ENCODE data around the gene RTL1. TPM values are rescaled to one million over a fixed set of nuclear protein-coding genes. Genes with fewer than 3 reads are reported as not detected.

Gene RTL1
- total RNA-seq, 2 donors from 2014 or later: not detected

GRCh38 chr14:100840286-100841065 lies 63.0 kb downstream of the RTL1 start:
- H3K36me3 Mint-ChIP-seq (ENCODE audit: insufficient read depth in 2 of 2): no peaks in the 10 kb centered on the region
- H3K27me3 Mint-ChIP-seq (ENCODE audit: low read depth): no peaks in the 10 kb centered on the region
- H3K4me3 Mint-ChIP-seq: no peak overlapping the region
- H3K27ac Mint-ChIP-seq: no peak overlapping the region
- H3K9me3 Mint-ChIP-seq: no peaks in the 10 kb centered on the region
- no peak for DNase-seq
- no peak for ATAC-seq (replicated peaks in 1 of 2)
- H3K4me1 Mint-ChIP-seq (ENCODE audit: low read depth): peaks cover 4% of the 10 kb centered on the region

- DNase-seq: no peak
- Mint-ChIP-seq H3K36me3 (ENCODE audit: insufficient read depth in 2 of 2) (no peaks in the 10 kb centered on the region), H3K27ac (no peak overlapping the region), H3K4me3 (no peak overlapping the region), H3K27me3 (ENCODE audit: low read depth) (no peaks in the 10 kb centered on the region), H3K4me1 (ENCODE audit: low read depth) (peaks cover 4% of the 10 kb centered on the region), H3K9me3 (no peaks in the 10 kb centered on the region)
- ATAC-seq (replicated peaks in 1 of 2): no peak
These were observed 63.8 kb downstream of the RTL1 start for GRCh38 chr14:100839681-100840111.

- DNase-seq (no peak), ATAC-seq (replicated peaks in 1 of 2) (no peak)
- H3K36me3 Mint-ChIP-seq (ENCODE audit: insufficient read depth in 2 of 2): no peaks in the 10 kb centered on the region
- no peaks in the 10 kb centered on the region for H3K27me3 Mint-ChIP-seq (ENCODE audit: low read depth)
- H3K9me3 Mint-ChIP-seq: no peaks in the 10 kb centered on the region
- H3K27ac Mint-ChIP-seq: no peak overlapping the region
- peaks cover under 1% of the 10 kb centered on the region for H3K4me1 Mint-ChIP-seq (ENCODE audit: low read depth)
- H3K4me3 Mint-ChIP-seq: no peak overlapping the region
These were observed 64.3 kb downstream of the RTL1 start for GRCh38 chr14:100839315-100839585.

- Mint-ChIP-seq H3K4me3 (no peak overlapping the region), H3K27me3 (ENCODE audit: low read depth) (no peaks in the 10 kb centered on the region), H3K4me1 (ENCODE audit: low read depth) (no peaks in the 10 kb centered on the region), H3K9me3 (no peaks in the 10 kb centered on the region), H3K36me3 (ENCODE audit: insufficient read depth in 2 of 2) (no peaks in the 10 kb centered on the region), H3K27ac (no peak overlapping the region)
- DNase-seq (no peak), ATAC-seq (replicated peaks in 1 of 2) (no peak)
These were observed 64.8 kb downstream of the RTL1 start for GRCh38 chr14:100838493-100839314.

GRCh38 chr14:100837805-100838350 lies 65.6 kb downstream of the RTL1 start:
- no peaks in the 10 kb centered on the region for H3K9me3 Mint-ChIP-seq
- no peak for ATAC-seq (replicated peaks in 1 of 2)
- no peak for DNase-seq
- no peaks in the 10 kb centered on the region for H3K36me3 Mint-ChIP-seq (ENCODE audit: insufficient read depth in 2 of 2)
- no peaks in the 10 kb centered on the region for H3K4me1 Mint-ChIP-seq (ENCODE audit: low read depth)
- H3K27ac Mint-ChIP-seq: no peak overlapping the region
- no peaks in the 10 kb centered on the region for H3K27me3 Mint-ChIP-seq (ENCODE audit: low read depth)
- H3K4me3 Mint-ChIP-seq: no peak overlapping the region

- Mint-ChIP-seq H3K27ac (no peak overlapping the region), H3K4me1 (ENCODE audit: low read depth) (no peaks in the 10 kb centered on the region), H3K4me3 (no peak overlapping the region), H3K36me3 (ENCODE audit: insufficient read depth in 2 of 2) (no peaks in the 10 kb centered on the region), H3K9me3 (no peaks in the 10 kb centered on the region), H3K27me3 (ENCODE audit: low read depth) (no peaks in the 10 kb centered on the region)
- no peak for DNase-seq
- no peak for ATAC-seq (replicated peaks in 1 of 2)
These were observed 66.3 kb downstream of the RTL1 start for GRCh38 chr14:100836941-100837804.

- Mint-ChIP-seq H3K36me3 (ENCODE audit: insufficient read depth in 2 of 2) (no peaks in the 10 kb centered on the region), H3K9me3 (no peaks in the 10 kb centered on the region), H3K27ac (no peak overlapping the region), H3K4me1 (ENCODE audit: low read depth) (no peaks in the 10 kb centered on the region), H3K4me3 (no peak overlapping the region), H3K27me3 (ENCODE audit: low read depth) (peaks cover 6% of the 10 kb centered on the region)
- no peak for DNase-seq
- ATAC-seq (replicated peaks in 1 of 2): no peak
These were observed 67.2 kb downstream of the RTL1 start for GRCh38 chr14:100836311-100836805.

GRCh38 chr14:100835548-100836310 lies 67.8 kb downstream of the RTL1 start:
- Mint-ChIP-seq H3K4me3 (no peak overlapping the region), H3K4me1 (ENCODE audit: low read depth) (no peaks in the 10 kb centered on the region), H3K27ac (no peak overlapping the region), H3K27me3 (ENCODE audit: low read depth) (peaks cover 7% of the 10 kb centered on the region), H3K9me3 (no peaks in the 10 kb centered on the region), H3K36me3 (ENCODE audit: insufficient read depth in 2 of 2) (no peaks in the 10 kb centered on the region)
- ATAC-seq (replicated peaks in 1 of 2) (no peak), DNase-seq (no peak)

GRCh38 chr14:100834794-100835547 lies 68.6 kb downstream of the RTL1 start:
- DNase-seq (no peak), ATAC-seq (replicated peaks in 1 of 2) (no peak)
- H3K4me1 Mint-ChIP-seq (ENCODE audit: low read depth): no peaks in the 10 kb centered on the region
- no peak overlapping the region for H3K27ac Mint-ChIP-seq
- no peaks in the 10 kb centered on the region for H3K36me3 Mint-ChIP-seq (ENCODE audit: insufficient read depth in 2 of 2)
- H3K4me3 Mint-ChIP-seq: no peak overlapping the region
- no peaks in the 10 kb centered on the region for H3K9me3 Mint-ChIP-seq
- peaks cover 7% of the 10 kb centered on the region for H3K27me3 Mint-ChIP-seq (ENCODE audit: low read depth)

- H3K27me3 Mint-ChIP-seq (ENCODE audit: low read depth): peaks cover 7% of the 10 kb centered on the region
- no peaks in the 10 kb centered on the region for H3K36me3 Mint-ChIP-seq (ENCODE audit: insufficient read depth in 2 of 2)
- no peak overlapping the region for H3K27ac Mint-ChIP-seq
- no peak overlapping the region for H3K4me3 Mint-ChIP-seq
- ATAC-seq (replicated peaks in 1 of 2): no peak
- no peaks in the 10 kb centered on the region for H3K9me3 Mint-ChIP-seq
- no peaks in the 10 kb centered on the region for H3K4me1 Mint-ChIP-seq (ENCODE audit: low read depth)
- DNase-seq: no peak
These were observed 69.3 kb downstream of the RTL1 start for GRCh38 chr14:100834082-100834793.

- H3K27me3 Mint-ChIP-seq (ENCODE audit: low read depth): peaks cover 14% of the 10 kb centered on the region
- no peaks in the 10 kb centered on the region for H3K4me1 Mint-ChIP-seq (ENCODE audit: low read depth)
- peaks cover 3 to 6% of the 10 kb centered on the region in 2 donors for H3K9me3 Mint-ChIP-seq
- H3K36me3 Mint-ChIP-seq (ENCODE audit: insufficient read depth in 2 of 2): peaks cover 3 to 4% of the 10 kb centered on the region in 2 donors
- no peak overlapping the region for H3K4me3 Mint-ChIP-seq
- H3K27ac Mint-ChIP-seq: no peak overlapping the region
- DNase-seq (no peak), ATAC-seq (replicated peaks in 1 of 2) (no peak)
These were observed 71.1 kb downstream of the RTL1 start for GRCh38 chr14:100832311-100832960.

Data from activated T-cell treated with anti-CD3 and anti-CD28 coated beads, Interleukin-2, amount 50 U/mL, for 72 hours (primary cell).